ENCODE data around the gene PTPRM. TPM values are rescaled to one million over a fixed set of nuclear protein-coding genes. Genes with fewer than 3 reads are reported as not detected.

Gene PTPRM
- polyA plus RNA-seq, 1 donor (not counting 4 experiments of a cell fraction or from before 2014, with no cell fraction given) = 54.5 TPM

DNA sequence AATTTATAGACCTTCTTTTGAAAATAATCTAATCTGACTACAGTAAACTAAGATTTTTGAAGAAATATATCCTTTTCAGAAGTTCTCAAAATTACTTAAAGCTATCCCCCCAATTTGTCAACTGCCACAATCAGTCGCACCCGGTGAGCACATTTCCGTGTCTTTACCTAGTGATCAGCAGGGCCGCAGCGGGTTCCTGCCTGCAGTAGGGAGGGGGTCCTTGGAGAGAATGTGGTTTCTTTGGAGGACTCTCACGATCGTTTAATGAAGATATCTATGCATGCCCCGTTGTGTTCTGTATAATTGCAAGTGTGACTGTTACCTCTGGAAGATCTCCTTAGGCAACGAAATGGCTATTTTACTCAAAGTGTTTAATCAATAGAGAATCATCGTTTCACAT lies 790.2 kb downstream of the PTPRM start:
- H2AFZ ChIP-seq (ENCODE audit: control insufficient read depth, low read length) = no peak overlapping the region
- H3K36me3 ChIP-seq (ENCODE audit: control insufficient read depth in 2 of 2, extremely low read depth in 1 of 2, insufficient read depth in 2 of 2, low read length in 2 of 2) = no peaks in the 10 kb centered on the region
- H3K9me1 ChIP-seq (ENCODE audit: control insufficient read depth, extremely low read depth, insufficient read depth, low read length) = no peaks in the 10 kb centered on the region
- TF ChIP-seq, protein P1, sequence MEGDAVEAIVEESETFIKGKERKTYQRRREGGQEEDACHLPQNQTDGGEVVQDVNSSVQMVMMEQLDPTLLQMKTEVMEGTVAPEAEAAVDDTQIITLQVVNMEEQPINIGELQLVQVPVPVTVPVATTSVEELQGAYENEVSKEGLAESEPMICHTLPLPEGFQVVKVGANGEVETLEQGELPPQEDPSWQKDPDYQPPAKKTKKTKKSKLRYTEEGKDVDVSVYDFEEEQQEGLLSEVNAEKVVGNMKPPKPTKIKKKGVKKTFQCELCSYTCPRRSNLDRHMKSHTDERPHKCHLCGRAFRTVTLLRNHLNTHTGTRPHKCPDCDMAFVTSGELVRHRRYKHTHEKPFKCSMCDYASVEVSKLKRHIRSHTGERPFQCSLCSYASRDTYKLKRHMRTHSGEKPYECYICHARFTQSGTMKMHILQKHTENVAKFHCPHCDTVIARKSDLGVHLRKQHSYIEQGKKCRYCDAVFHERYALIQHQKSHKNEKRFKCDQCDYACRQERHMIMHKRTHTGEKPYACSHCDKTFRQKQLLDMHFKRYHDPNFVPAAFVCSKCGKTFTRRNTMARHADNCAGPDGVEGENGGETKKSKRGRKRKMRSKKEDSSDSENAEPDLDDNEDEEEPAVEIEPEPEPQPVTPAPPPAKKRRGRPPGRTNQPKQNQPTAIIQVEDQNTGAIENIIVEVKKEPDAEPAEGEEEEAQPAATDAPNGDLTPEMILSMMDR (optimal IDR thresholded peaks at IDR 0.05 in 1 of 3, IDR thresholded peaks at IDR 0.05 in 1 of 3, conservative IDR thresholded peaks at IDR 0.05 in 1 of 3; ENCODE audit: extremely low read depth in 1 of 3, insufficient read depth in 2 of 3, low read length in 3 of 3) = no peak
- no peak for TF ChIP-seq EZH2 (IDR thresholded peaks at IDR 0.05; ENCODE audit: low read length)
- H3K4me2 ChIP-seq (ENCODE audit: control insufficient read depth, extremely low read depth, insufficient read depth, low read depth, low read length) = no peak overlapping the region
- no peak overlapping the region for H3K27ac ChIP-seq (ENCODE audit: control insufficient read depth, insufficient read depth, low read length)
- H3K9me3 ChIP-seq (ENCODE audit: control insufficient read depth, low read depth, low read length) = no peaks in the 10 kb centered on the region
- H3K79me2 ChIP-seq (ENCODE audit: control insufficient read depth, insufficient read depth, low read length) = no peaks in the 10 kb centered on the region
- H3K4me3 ChIP-seq (ENCODE audit: control insufficient read depth in 2 of 3, extremely low read depth in 1 of 3, insufficient read depth in 2 of 3, low read depth in 1 of 3, low read length in 3 of 3) = no peak overlapping the region
- no peaks in the 10 kb centered on the region for H4K20me1 ChIP-seq (ENCODE audit: control insufficient read depth, extremely low read depth, insufficient read depth, low read length)
- DNase-seq (ENCODE audit: low read depth, low spot score) (no peak), FAIRE-seq (no peak)
- H3K27me3 ChIP-seq (ENCODE audit: control insufficient read depth, extremely low read depth, insufficient read depth, low read length) = no peaks in the 10 kb centered on the region
- dilution Hi-C loops (cut with MboI; ENCODE audit: extremely low pct_ligation_motif_present, low sequenced_read_pairs) = no loop called here
- no peaks in the 10 kb centered on the region for H3K4me1 ChIP-seq (ENCODE audit: control insufficient read depth, extremely low read depth, insufficient read depth, low read length)
- H3K9ac ChIP-seq (ENCODE audit: control insufficient read depth, extremely low read depth, insufficient read depth, low read length) = no peak overlapping the region

DNA sequence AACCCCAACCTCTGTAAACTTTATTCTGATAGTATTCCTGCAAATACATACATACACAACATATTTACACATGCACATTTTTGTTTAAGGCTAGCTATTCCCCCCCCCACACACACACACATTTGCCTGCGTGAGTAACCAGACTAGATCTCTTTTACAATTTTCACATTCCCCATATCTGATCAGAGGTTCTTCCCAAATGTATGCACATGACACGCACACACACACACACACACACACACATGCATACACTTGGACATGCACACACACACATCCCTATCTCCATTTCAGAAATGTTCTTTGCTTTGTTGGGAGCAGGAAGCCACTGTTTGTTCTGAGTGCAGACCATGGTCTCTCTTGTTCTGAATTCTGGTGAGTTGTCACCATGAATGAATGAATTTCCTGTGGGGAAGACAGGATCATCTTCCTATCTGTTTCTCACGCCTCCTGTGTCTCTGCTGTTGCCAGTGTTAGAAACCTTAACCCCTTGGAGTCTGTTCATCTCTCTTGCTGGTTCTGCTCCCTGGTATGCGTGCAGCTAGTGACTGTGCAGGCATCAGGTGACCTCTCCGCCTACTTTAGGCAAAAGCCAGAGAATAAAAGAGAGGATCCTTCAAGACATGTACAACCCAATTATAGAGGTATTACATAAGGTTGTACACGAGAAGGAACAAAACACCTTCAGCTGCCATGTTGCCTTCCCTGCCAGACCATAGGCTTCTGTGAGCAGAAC lies 791.1 kb downstream of the PTPRM start:
- TF ChIP-seq, protein P1 (optimal IDR thresholded peaks at IDR 0.05 in 1 of 3, IDR thresholded peaks at IDR 0.05 in 1 of 3, conservative IDR thresholded peaks at IDR 0.05 in 1 of 3; ENCODE audit: extremely low read depth in 1 of 3, insufficient read depth in 2 of 3, low read length in 3 of 3) = no peak
- no peak for TF ChIP-seq EZH2 (IDR thresholded peaks at IDR 0.05; ENCODE audit: low read length)
- Histone ChIP-seq H3K27me3 (ENCODE audit: control insufficient read depth, extremely low read depth, insufficient read depth, low read length) (no peaks in the 10 kb centered on the region), H3K9me1 (ENCODE audit: control insufficient read depth, extremely low read depth, insufficient read depth, low read length) (no peaks in the 10 kb centered on the region), H3K4me3 (ENCODE audit: control insufficient read depth in 2 of 3, extremely low read depth in 1 of 3, insufficient read depth in 2 of 3, low read depth in 1 of 3, low read length in 3 of 3) (no peak overlapping the region), H3K36me3 (ENCODE audit: control insufficient read depth in 2 of 2, extremely low read depth in 1 of 2, insufficient read depth in 2 of 2, low read length in 2 of 2) (no peaks in the 10 kb centered on the region), H3K27ac (ENCODE audit: control insufficient read depth, insufficient read depth, low read length) (no peak overlapping the region), H4K20me1 (ENCODE audit: control insufficient read depth, extremely low read depth, insufficient read depth, low read length) (no peaks in the 10 kb centered on the region), H2AFZ (ENCODE audit: control insufficient read depth, low read length) (no peak overlapping the region), H3K9ac (ENCODE audit: control insufficient read depth, extremely low read depth, insufficient read depth, low read length) (no peak overlapping the region), H3K4me2 (ENCODE audit: control insufficient read depth, extremely low read depth, insufficient read depth, low read depth, low read length) (no peak overlapping the region), H3K9me3 (ENCODE audit: control insufficient read depth, low read depth, low read length) (no peaks in the 10 kb centered on the region), H3K4me1 (ENCODE audit: control insufficient read depth, extremely low read depth, insufficient read depth, low read length) (no peaks in the 10 kb centered on the region), H3K79me2 (ENCODE audit: control insufficient read depth, insufficient read depth, low read length) (no peaks in the 10 kb centered on the region)
- FAIRE-seq = no peak
- no peak for DNase-seq (ENCODE audit: low read depth, low spot score)
- dilution Hi-C loops (cut with MboI; ENCODE audit: extremely low pct_ligation_motif_present, low sequenced_read_pairs) = no loop called here
